Stimulated activated CD4-positive, alpha-beta T cell treated with anti-CD3 and anti-CD28 coated beads, Interleukin-2, amount 100 ng/mL, for 4 hours (primary cell): ENCODE measurements around the gene ZRANB2.
A peak's percentile ranks its signal among the peaks of the same experiment; 100 is the strongest.

Experiments used
- DNase-seq: peaks from one replicate; pipeline ENCODE4 v3.0.0-alpha.2; 2020; ENCODE audit warnings: low read depth

Gene ZRANB2

DNA sequence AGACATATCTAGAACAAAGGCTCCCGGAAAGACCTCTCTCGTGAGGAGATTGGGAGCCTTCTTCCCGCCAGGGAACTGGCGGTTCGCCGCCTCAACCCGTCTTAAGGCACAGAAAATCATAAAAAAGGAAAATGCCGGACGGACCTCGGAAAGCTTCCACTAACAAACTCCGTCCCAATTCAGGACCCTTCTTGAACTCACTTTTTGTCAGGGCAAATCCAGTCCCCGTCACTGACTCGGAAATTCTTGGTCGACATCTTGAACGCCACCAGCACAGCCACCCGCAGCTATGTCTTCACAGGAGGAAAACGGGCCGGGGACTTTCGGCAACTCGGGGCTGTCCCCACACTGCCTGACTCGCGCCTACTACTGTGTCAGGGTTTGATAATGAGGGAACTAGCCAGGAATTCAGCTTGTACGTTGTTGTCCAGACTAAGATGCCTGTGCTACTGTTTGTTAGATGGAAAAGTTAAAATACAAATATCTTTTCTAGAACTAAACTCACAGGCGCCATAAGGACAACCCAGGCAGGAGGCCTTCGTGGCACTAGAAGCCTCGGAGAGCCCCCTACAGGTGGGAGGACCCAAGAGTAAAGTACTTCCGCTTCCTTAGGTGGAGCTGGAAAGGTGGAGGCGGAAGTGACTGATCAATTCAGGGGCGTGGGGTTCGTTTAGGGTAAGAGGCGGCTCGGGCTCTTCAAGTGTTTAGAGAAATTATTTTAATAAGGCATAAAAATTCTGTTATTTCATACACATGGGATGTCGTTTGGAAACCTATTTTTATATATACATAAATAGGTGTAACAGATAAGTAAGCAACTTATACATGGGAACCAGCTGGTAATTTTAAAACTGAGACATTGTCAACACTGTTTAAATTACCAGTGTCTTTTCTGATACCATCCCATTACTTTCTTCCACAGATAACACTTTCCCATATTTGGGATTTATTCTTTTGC lies at the start of gene ZRANB2:
Gene ZRANB2 (minus strand): TSS at position 297 of the 958 bp plus-strand sequence. CDS start 40 bp downstream, at position 257.
- DNase-seq = peak; percentile 88

DNA sequence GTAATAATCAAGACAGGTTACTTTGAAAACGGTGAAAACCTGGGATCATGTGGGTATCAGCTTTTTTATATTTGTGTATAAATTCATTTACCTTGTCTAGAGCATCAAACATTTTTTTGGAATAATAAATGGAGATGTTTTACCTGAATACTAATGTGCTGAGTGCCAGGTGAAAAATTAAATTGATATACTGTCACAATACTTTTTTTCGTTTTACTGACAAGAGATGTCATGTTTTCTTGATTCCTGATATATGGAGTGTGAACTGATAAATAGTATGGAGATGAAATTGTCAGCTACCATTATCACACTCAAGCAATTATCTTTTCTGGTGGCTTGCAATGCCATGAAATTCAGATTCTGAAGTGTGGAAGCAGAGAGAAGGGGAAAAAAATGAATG lies 47.2 kb upstream of the ZRANB2 start:
- DNase-seq = no peak

GRCh38 chr1:71118086-71118485 lies 37.3 kb upstream of the ZRANB2 start:
- no peak for DNase-seq

DNA sequence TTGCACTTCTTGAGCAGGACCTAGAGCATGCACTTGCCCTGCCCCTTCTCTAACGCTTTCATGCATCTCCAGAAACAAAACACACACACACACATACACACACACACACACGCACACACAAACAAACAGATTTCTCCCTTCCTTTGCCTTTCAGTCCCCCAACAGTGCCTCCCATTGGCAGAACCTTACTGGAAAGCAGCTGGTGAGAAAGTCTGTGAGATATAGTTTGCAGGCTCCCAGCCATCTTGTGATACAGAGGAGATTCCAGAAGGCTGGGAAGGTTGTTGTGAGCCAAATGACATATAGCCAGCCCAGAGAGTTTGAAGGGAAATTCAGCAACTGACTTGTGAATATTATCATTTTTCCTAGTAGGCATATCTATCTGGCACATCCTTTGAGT lies 35.9 kb upstream of the ZRANB2 start:
- no peak for DNase-seq

GRCh38 chr1:71106658-71107322 lies 26.0 kb upstream of the ZRANB2 start:
- DNase-seq = no peak

DNA sequence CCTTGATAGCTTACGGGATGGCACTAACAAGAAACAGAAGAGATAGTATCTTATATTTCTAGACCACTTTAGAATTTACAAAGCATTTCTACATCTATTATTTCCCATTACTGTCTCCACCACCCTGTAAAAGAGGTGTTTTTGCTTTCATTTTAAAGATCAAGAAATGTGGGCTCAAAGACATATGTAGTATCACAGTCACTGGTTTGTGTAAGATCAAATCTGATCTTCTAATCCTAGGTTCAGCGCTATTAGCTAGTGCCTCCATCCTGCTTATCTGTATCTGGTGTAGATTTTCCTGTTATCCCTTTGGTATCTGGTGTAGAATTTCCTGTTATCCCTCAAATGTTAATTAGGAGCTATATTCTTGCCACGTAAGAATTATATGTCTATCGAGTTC lies 23.6 kb upstream of the ZRANB2 start:
- DNase-seq = no peak

GRCh38 chr1:71101839-71102376 lies 21.1 kb upstream of the ZRANB2 start:
- DNase-seq = no peak

DNA sequence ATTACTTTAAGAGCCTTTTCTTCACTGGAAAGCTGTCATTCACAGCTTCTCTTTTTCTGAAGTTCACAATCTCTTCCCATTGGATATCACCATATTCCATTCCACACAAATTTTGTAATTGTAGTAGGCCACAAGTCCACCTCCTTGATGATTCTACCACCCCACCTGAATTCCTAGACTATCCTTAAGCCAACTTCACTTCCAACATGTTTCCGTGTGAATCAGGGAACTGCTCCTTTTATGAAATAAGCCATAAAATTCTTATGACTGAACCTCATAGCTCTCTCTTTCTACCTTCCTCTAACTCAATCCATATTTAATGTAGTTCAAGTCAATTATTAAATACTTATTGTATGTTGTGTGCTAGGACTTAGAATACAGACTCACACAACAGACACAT lies 16.6 kb upstream of the ZRANB2 start:
- DNase-seq = no peak

DNA sequence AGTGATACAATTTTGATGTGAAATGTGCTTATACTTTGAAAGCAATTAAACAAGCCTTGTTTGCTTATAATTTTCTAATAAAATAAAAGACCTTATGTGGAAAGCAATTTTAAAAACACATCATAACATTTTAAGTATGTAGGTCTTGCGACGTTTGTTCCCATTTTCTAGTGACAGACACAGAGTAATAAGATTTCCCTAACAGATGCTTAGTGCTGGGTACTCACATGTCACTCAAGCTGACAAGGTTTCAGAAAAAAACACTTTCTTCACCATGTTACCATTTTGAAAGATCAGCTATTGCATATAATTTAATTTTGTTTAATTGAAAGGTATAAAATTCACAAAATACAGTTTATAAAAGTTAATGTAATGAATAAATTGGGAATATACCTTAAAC lies 14.1 kb upstream of the ZRANB2 start:
- no peak for DNase-seq

GRCh38 chr1:71093938-71094337 lies 13.1 kb upstream of the ZRANB2 start:
- no peak for DNase-seq

- no peak for DNase-seq
These were observed 8.9 kb upstream of the ZRANB2 start for GRCh38 chr1:71089536-71090270.

- DNase-seq = no peak
These were observed 7.9 kb upstream of the ZRANB2 start for GRCh38 chr1:71088645-71089287.

DNA sequence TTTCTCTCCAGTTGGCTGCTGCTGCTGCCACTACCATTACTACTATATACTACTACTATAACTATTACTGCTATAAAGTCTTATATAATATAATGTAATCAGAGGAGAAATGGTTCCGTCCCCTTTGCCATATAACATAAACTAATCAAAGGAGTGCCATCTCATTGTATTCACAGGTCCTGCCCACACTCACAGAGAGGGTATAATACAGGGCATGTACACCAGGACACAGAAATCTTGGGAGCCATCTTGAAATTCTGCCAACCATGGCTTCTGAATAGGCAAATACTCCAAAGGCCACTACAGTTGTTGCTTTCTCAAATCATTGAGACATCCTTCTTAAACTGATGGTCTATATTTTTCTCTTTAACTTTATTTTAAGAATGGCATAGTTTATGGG lies 6.9 kb upstream of the ZRANB2 start:
- DNase-seq = no peak

DNA sequence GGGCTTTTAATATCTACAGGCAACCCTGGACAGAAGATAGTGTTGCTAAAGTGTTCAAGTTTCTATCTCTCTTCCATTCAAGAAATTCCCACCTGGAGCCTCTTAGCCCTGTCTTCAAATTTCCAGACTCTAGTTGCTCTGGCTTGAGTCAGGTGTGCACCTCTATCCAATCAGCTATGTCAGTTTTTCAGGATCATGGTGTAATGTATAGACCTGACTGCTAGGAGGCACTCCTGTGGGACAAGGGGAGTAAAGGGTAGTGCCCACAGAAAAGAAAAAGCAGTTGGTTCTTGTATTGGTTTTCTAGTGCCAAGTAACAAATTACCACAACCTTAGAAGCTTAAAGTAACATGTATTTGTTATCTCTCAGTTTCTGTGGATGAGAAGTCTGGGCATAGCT lies 6.2 kb upstream of the ZRANB2 start:
- DNase-seq = no peak

GRCh38 chr1:71086331-71086730 lies 5.5 kb upstream of the ZRANB2 start:
- DNase-seq = no peak

GRCh38 chr1:71083271-71083670 lies 2.4 kb upstream of the ZRANB2 start:
- DNase-seq = no peak

GRCh38 chr1:71081697-71082080 lies 854 bp upstream of the ZRANB2 start:
- DNase-seq = no peak

DNA sequence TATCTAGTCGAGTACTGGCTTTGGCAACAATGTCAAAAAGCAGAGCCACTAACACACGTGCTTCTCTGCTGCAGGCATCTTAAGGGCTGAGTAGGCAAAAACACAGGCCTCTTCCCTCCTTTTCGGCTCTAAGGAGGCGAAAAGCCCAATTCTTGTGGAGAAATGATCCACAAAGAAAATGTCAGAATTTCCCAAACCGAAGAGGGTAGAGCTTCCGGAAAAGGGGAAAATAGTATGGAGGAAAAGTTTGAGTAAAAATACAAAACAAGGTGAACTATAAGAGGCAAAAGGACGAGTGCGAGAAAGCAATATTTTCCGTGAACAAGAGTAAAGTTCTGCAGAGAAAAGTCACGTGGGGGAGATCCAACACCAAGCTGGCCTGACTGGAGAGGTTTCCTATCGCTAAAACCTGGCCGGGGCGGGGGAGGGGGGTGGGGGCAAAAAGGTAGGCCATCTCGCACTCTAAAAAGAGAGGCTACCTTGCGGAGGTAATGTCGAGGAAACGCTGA lies 551 bp downstream of the ZRANB2 start:
- DNase-seq = peak; percentile 14

DNA sequence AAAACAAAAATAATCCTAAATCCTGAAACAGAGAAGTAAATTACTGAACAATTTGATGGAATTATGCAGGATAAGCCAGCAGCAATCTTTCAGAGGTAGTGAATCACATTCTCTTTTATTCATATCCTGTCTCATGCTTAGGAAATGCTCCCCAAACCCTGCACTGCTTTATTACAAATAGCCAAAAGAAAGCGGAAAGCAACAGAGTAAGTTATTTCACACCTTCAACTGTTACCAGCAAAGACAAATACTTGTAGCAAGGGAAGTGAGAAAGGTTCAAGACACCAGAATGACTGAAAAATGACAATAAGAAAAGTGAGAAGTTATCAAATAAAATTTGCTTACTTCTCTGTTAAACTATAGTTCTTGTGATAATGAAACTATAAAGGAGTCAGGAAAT lies 6.2 kb downstream of the ZRANB2 start:
- DNase-seq = no peak

DNA sequence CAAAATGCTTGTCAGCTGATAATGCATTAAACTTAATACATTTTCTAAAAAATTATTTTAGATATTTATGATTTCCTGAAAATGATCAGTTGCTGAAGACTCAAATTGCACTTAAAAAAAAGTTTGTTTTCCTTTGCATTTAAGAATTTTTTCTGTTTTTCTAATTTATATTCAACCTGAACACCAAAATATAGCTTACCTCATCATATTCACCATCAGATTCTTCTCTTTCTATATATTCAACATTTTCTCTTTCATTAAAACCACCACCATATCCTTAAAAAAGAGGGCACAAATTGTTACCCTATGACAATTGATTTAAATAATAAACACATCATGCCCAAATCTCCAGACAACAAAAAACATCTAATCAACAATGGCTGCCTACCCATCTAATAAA lies 8.6 kb downstream of the ZRANB2 start:
- no peak for DNase-seq

DNA sequence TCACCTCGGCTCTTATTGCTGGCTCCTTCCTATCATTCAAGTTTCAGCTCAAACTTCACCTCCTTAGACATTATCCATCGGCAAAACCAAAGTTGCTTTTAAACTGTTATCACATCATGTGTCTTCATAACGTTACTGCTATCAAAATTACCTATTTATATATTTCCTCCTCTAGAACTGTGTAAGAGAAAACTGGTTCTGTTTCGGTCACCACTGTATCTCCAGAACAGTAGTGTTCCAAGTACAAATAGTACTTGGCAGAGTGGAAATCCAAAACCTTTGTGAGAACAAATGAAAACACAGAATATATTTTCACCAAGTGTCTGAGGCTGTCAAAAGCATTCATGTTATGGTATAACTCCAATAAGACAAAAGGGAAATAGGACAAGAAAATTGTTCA lies 9.1 kb downstream of the ZRANB2 start:
- no peak for DNase-seq
